GM18870 (cell line): Measurements from ENCODE around the gene SFTPA2.
"Not testable (repeated sequence)": the region's sequence is repeated elsewhere in the genome, so short reads cannot be mapped to it uniquely, and the experiment has no call there.

Experiments
- ATAC-seq: cut with Tn5 transposase; IDR thresholded peaks from one replicate; pipeline ENCODE4 v1.9.1; 2021; ENCODE audit warnings: moderate library complexity; ENCODE audit not compliant: unreplicated experiment

Gene SFTPA2

GRCh38 chr10:79516532-79517205 is 43.5 kb downstream of the SFTPA2 start:
- not testable (repeated sequence) for ATAC-seq

GRCh38 chr10:79511891-79512583 is 48.2 kb downstream of the SFTPA2 start, which contains the start of gene EIF5AL1:
Gene EIF5AL1 (plus strand): TSS chr10:79512533. CDS start chr10:79512650, 117 bp downstream.
- ATAC-seq: not testable (repeated sequence)

GRCh38 chr10:79509934-79510508 is 50.2 kb downstream of the SFTPA2 start:
- ATAC-seq: not testable (repeated sequence)

GRCh38 chr10:79509306-79509933 is 50.8 kb downstream of the SFTPA2 start:
- ATAC-seq: not testable (repeated sequence)

GRCh38 chr10:79508245-79508644 is 52.0 kb downstream of the SFTPA2 start:
- ATAC-seq: not testable (repeated sequence)

- no peak for ATAC-seq
Measured at GRCh38 chr10:79507440-79508167, 52.6 kb downstream of the SFTPA2 start.
